Peyer's patch (tissue), 4 donors: ENCODE measurements around the gene REP15. TPM values are rescaled to one million over a fixed set of nuclear protein-coding genes. Genes with fewer than 3 reads are reported as not detected.
"Not testable (repeated sequence)": the region's sequence is repeated elsewhere in the genome, so short reads cannot be mapped to it uniquely, and the experiment has no call there.

ENCODE experiments used
- DNase-seq, 3 donors: peaks; one replicate each; pipeline ENCODE4 v3.0.0-alpha.2; 2017 to 2019
- H3K27ac ChIP-seq, 4 donors: fragments of 200-600 bp; sonication (generic); one replicate each; pipeline ENCODE4 v1.5.1; 2016 to 2019
- H3K27me3 ChIP-seq, 2 donors: fragments of 200-600 bp; sonication (generic); one replicate each; pipeline ENCODE4 v1.5.1; 2019
- H3K36me3 ChIP-seq, 3 donors: fragments of 200-600 bp; sonication (generic); one replicate each; pipeline ENCODE4 v1.5.1; 2016 to 2019
- H3K4me1 ChIP-seq, 4 donors: fragments of 200-600 bp; sonication (generic); one replicate each; pipeline ENCODE4 v1.5.1; 2016 to 2019
- H3K4me3 ChIP-seq, 4 donors: fragments of 200-600 bp; sonication (generic); 1 replicate in 3 of 4; 2 replicates in 1 of 4; pipeline ENCODE4 v1.5.1; 2016 to 2019; ENCODE audit warnings: mild to moderate bottlenecking in 1 of 4
- H3K9me3 ChIP-seq, 4 donors: fragments of 200-600 bp; sonication (generic); one replicate each; pipeline ENCODE4 v1.5.1; 2016 to 2019; ENCODE audit warnings: mild to moderate bottlenecking in 1 of 4
- POLR2A ChIP-seq, 2 donors: fragments of 450-650 bp; IDR thresholded peaks; one replicate each; pipeline ENCODE4 v1.5.1; 2017; ENCODE audit warnings: antibody characterized with exemption in 2 of 2, mild to moderate bottlenecking in 2 of 2, moderate library complexity in 2 of 2
- total RNA-seq, 4 donors: library from RNA; depleted of rRNA; stranded (reverse); fragments of >200 nt; gene quantifications; one replicate each; pipeline ENCODE4 v1.1.0, GENCODE V29; 2016
- TF ChIP-seq, protein P1 (sequence below), 6 experiments: fragments of 450-650 bp in 4 of 6; fragments of 200-600 bp in 2 of 6; sonication (generic) in 1 of 6; IDR thresholded peaks; one replicate each; pipeline ENCODE4 v1.5.1; 2017 to 2019; ENCODE audit warnings: antibody characterized with exemption in 6 of 6, mild to moderate bottlenecking in 3 of 6, moderate library complexity in 1 of 6

Gene REP15
- total RNA-seq, 4 donors from 2014 or later, result 14.3 to 23.8 (median 17.9) TPM

DNA sequence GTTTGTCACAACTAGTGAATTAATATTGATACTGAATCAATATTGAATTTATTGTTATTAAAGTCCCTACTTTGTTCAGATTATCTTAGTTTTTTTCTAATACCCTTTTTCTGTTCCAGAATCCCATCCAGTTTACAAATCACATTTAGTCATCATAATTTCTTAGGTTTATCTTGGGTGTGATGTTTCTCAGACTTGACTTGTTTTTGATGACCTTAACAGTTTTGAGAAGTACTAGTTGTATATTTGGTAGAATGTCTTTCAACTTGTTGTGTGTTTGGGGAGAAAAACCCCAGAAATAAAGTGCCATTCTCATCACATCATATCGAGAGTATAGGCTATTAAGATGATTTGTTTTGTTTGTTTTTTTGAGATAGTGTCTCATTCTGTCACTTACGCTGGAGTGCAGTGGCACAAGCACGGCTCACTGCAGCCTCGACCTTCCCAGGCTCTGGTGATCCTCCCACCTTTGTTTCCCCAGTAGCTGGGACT lies 33.9 kb downstream of the REP15 start:
- no peak overlapping the region for H3K4me3 ChIP-seq
- TF ChIP-seq, protein P1, sequence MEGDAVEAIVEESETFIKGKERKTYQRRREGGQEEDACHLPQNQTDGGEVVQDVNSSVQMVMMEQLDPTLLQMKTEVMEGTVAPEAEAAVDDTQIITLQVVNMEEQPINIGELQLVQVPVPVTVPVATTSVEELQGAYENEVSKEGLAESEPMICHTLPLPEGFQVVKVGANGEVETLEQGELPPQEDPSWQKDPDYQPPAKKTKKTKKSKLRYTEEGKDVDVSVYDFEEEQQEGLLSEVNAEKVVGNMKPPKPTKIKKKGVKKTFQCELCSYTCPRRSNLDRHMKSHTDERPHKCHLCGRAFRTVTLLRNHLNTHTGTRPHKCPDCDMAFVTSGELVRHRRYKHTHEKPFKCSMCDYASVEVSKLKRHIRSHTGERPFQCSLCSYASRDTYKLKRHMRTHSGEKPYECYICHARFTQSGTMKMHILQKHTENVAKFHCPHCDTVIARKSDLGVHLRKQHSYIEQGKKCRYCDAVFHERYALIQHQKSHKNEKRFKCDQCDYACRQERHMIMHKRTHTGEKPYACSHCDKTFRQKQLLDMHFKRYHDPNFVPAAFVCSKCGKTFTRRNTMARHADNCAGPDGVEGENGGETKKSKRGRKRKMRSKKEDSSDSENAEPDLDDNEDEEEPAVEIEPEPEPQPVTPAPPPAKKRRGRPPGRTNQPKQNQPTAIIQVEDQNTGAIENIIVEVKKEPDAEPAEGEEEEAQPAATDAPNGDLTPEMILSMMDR (IDR thresholded peaks at IDR 0.05), result no peak
- TF ChIP-seq POLR2A (IDR thresholded peaks at IDR 0.05), result no peak
- no peak for DNase-seq
- no peaks in the 10 kb centered on the region for H3K4me1 ChIP-seq
- peaks cover 0 to 39% (median 0%) of the 10 kb centered on the region in 3 donors for H3K36me3 ChIP-seq
- no peak overlapping the region for H3K27ac ChIP-seq
- H3K9me3 ChIP-seq, result no peaks in the 10 kb centered on the region
- no peaks in the 10 kb centered on the region for H3K27me3 ChIP-seq

DNA sequence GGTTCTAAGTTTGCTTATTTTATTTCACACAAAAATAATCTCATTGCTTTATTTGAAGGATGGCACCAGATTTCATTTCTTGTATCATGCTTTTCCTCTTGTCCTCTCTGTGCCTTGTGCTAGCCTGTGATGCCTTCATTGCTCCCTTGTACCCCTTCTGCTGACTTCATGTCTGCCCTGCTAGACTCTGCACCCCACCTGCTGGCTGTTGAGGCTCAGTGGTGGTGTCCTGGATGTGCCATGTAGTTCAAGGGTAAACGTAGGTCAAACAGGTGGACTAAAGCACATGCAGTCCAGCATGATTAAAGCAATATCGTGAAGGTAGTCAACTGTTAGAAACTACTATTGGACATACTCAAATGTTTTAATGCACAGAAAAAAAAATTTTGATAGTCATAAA lies 36.0 kb downstream of the REP15 start:
- no peak overlapping the region for H3K4me3 ChIP-seq
- no peaks in the 10 kb centered on the region for H3K4me1 ChIP-seq
- no peak for TF ChIP-seq POLR2A (IDR thresholded peaks at IDR 0.05)
- TF ChIP-seq, protein P1 (IDR thresholded peaks at IDR 0.05), result peak in 3 of 6 experiments; percentile 23 to 39 (median 34)
- no peak overlapping the region for H3K27ac ChIP-seq
- H3K27me3 ChIP-seq, result no peaks in the 10 kb centered on the region
- H3K9me3 ChIP-seq, result no peaks in the 10 kb centered on the region
- H3K36me3 ChIP-seq, result peaks cover 0 to 44% (median 0%) of the 10 kb centered on the region in 3 donors
- DNase-seq, result no peak

DNA sequence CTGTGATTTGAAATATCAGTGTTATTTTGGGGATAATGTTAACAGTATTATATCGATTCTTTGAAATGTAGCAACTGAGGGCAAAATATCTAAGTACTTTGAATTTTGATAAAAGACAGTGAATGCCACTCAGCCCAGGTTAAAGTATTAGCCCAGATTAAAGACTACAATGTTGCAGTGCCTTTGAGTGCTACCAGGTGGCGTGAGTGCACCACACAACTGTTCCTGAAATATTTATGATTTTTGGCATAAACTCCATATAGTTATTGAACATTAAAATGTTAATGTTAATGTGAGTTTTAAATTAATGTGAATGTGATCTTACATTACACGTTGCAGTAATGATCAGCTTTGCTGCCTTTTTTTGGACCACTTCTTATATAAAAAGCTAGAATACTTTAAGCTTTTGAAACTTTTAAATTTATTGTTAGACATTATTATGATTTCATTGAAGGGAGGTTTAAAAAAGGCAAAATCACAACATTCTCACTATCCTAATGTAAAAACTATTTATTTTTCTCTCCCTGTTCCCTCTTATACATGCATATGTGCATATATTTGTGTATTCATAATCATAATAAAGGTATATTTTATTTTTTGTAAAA lies 36.9 kb downstream of the REP15 start:
- Histone ChIP-seq H3K36me3 (peaks cover 0 to 46% (median 0%) of the 10 kb centered on the region in 3 donors), H3K4me3 (no peak overlapping the region)
- TF ChIP-seq, protein P1 (IDR thresholded peaks at IDR 0.05), result peak; percentile 42 to 96 (median 83)
- no peak for TF ChIP-seq POLR2A (IDR thresholded peaks at IDR 0.05)

DNA sequence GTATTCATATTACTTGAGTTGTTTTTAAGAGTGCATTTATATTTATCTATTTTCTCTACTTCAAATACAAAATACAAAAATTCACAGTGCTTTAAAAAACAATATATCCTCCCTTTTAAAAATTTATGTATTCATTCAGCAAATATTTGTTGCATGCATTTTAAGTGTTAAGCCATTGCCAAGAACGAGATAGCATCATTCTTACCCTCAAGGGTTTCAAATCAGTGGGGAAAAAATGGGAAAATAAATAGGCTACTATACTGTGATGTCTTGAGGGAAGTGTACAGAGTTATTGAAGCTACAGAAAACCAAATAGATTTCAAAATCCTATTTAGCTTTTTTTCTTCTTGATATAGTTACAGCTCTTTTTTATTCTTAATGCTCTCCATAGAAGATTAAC lies 37.5 kb downstream of the REP15 start:
- H3K4me1 ChIP-seq, result no peaks in the 10 kb centered on the region
- H3K36me3 ChIP-seq, result peaks cover 0 to 50% (median 0%) of the 10 kb centered on the region in 3 donors
- no peak overlapping the region for H3K4me3 ChIP-seq
- DNase-seq, result no peak
- H3K27ac ChIP-seq, result no peak overlapping the region
- no peaks in the 10 kb centered on the region for H3K9me3 ChIP-seq
- TF ChIP-seq POLR2A (IDR thresholded peaks at IDR 0.05), result no peak
- TF ChIP-seq, protein P1 (IDR thresholded peaks at IDR 0.05), result no peak
- H3K27me3 ChIP-seq, result no peaks in the 10 kb centered on the region

More for the DNA sequence above, 36.9 kb downstream of the REP15 start:
- no peaks in the 10 kb centered on the region for H3K4me1 ChIP-seq
- H3K9me3 ChIP-seq, result no peaks in the 10 kb centered on the region
- H3K27ac ChIP-seq, result no peak overlapping the region
- DNase-seq, result peak in 1 of 3 donors; percentile 60
- no peaks in the 10 kb centered on the region for H3K27me3 ChIP-seq

DNA sequence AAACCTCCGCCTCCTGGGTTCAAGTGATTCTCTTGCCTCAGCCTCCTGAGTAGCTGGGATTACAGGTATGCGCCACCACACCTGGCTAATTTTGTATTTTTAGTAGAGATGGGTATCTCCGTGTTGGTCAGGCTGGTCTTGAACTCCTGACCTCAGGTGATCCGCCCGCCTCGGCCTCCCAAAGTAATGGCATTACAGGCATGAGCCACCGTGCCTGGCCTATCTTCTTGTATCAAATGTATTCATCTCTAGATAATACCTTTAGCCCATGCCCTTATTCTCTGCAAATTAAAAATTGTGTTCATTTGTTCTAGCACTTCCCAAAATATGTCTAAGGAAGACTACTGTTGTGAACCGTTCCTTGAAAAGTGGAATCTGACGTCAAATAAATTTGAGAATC lies 38.1 kb downstream of the REP15 start:
- peaks cover 0 to 48% (median 0%) of the 10 kb centered on the region in 3 donors for H3K36me3 ChIP-seq
- H3K27me3 ChIP-seq, result not testable (repeated sequence)

DNA sequence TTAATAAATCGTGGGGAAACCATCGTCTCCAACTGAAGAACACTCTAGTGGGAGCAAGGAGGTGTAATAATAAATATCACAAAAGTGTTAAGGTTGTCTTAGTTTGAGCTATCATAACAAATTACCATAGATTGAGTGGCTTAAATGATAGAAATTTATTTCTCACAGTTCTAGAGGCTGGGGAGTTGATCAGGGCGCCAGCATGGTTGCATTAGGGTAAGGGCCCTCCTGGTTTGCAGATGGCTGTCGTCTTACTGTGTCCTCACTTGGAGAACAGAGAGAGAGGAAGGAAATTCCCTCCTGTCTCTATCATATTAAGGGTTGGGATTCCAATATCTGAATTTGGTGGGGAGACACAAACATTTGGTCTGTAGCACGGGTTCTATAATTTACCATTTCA lies 47.4 kb downstream of the REP15 start:
- Histone ChIP-seq H3K27ac (no peak overlapping the region), H3K27me3 (no peaks in the 10 kb centered on the region), H3K9me3 (no peaks in the 10 kb centered on the region), H3K4me3 (no peak overlapping the region), H3K4me1 (no peaks in the 10 kb centered on the region), H3K36me3 (peaks cover 0 to 27% (median 0%) of the 10 kb centered on the region in 3 donors)
- TF ChIP-seq, protein P1 (IDR thresholded peaks at IDR 0.05), result no peak
- no peak for TF ChIP-seq POLR2A (IDR thresholded peaks at IDR 0.05)
- DNase-seq, result no peak

More for the DNA sequence above, 38.1 kb downstream of the REP15 start:
- H3K9me3 ChIP-seq, H3K4me1 ChIP-seq, H3K27ac ChIP-seq, H3K4me3 ChIP-seq, DNase-seq: not testable (repeated sequence)

GRCh38 chr12:27745734-27746133 lies 49.5 kb downstream of the REP15 start:
- DNase-seq, H3K4me3 ChIP-seq, H3K27ac ChIP-seq, H3K4me1 ChIP-seq, H3K9me3 ChIP-seq, H3K27me3 ChIP-seq: not testable (repeated sequence)
- H3K36me3 ChIP-seq, result peaks cover 0 to 25% (median 0%) of the 10 kb centered on the region in 3 donors
